Right ventricle myocardium inferior (tissue), 1 donor: ENCODE measurements around the gene KISS1. TPM values are rescaled to one million over a fixed set of nuclear protein-coding genes. Genes with fewer than 3 reads are reported as not detected.

Experiments used
- ATAC-seq: fragments of 200-7000 bp; cut with Tn5 transposase; one replicate; pipeline ENCODE4 v1.9.1; 2020; ENCODE audit warnings: mild to moderate bottlenecking, moderate library complexity
- DNase-seq: peaks from one replicate; pipeline ENCODE4 v3.0.0; 2021; ENCODE audit errors: missing footprints
- intact Hi-C: fragments of 100-400 bp; cut with DNase I; formaldehyde crosslinking; loops from one replicate; pipeline ENCODE4 v1.11.0; 2022
- total RNA-seq: library from RNA; stranded (reverse); fragmentation: NEBNext Ultra II Directional; extraction: Animal tissue kit (Norgen Biotek cat#: 25700); gene quantifications from one replicate; pipeline ENCODE4 v1.2.1, GENCODE V29; 2021
- donor health status: DM: no; HTN: yes; CAD: no; lungs with severe emphysema.

The KISS1 gene
- total RNA-seq, 1 donor from 2014 or later, result not detected

- ATAC-seq, result no peak
- intact Hi-C loops, result no loop called here
- DNase-seq, result no peak
These were observed 47.2 kb downstream of the KISS1 start for GRCh38 chr1:204149107-204149506.

- peak; percentile 20 for DNase-seq
- ATAC-seq, result no peak
- intact Hi-C loops, result no loop called here
These were observed 48.6 kb downstream of the KISS1 start for GRCh38 chr1:204147406-204148383.

GRCh38 chr1:204146965-204147364 is 49.3 kb downstream of the KISS1 start:
- no peak for ATAC-seq
- intact Hi-C loops, result no loop called here
- DNase-seq, result peak; percentile 66

GRCh38 chr1:204146309-204146708 is 50.0 kb downstream of the KISS1 start:
- intact Hi-C loops, result no loop called here
- peak; percentile 45 for DNase-seq

GRCh38 chr1:204145033-204145504 is 51.2 kb downstream of the KISS1 start:
- ATAC-seq (no peak), DNase-seq (no peak)
- intact Hi-C loops, result no loop called here

More at GRCh38 chr1:204146309-204146708, 50.0 kb downstream of the KISS1 start:
- no peak for ATAC-seq

GRCh38 chr1:204143276-204144041 is 52.8 kb downstream of the KISS1 start:
- no peak for ATAC-seq
- no peak for DNase-seq
- intact Hi-C loops, result no loop called here

- intact Hi-C loops, result no loop called here
- ATAC-seq (no peak), DNase-seq (no peak)
These were observed 54.0 kb downstream of the KISS1 start for GRCh38 chr1:204142032-204142974.

GRCh38 chr1:204141131-204141530 is 55.2 kb downstream of the KISS1 start:
- ATAC-seq (no peak), DNase-seq (no peak)
- intact Hi-C loops, result no loop called here

Other genes with a start within 250 kb of the KISS1 start
- 12.1 TPM for gene SOX13, start 123.4 kb downstream of the KISS1 start, total RNA-seq
- 5.3 TPM for gene ETNK2, start 44.4 kb downstream of the KISS1 start, total RNA-seq
- not detected for gene REN, start 30.2 kb downstream of the KISS1 start, total RNA-seq
- not detected for gene GOLT1A, start 17.5 kb upstream of the KISS1 start, total RNA-seq
- gene PLEKHA6, start 163.4 kb upstream of the KISS1 start, total RNA-seq, result 18.7 TPM
- 21.0 TPM for gene PPP1R15B, start 215.3 kb upstream of the KISS1 start, total RNA-seq